ENCODE results near the gene FIGN. TPM values are rescaled to one million over a fixed set of nuclear protein-coding genes. Genes with fewer than 3 reads are reported as not detected.

FIGN gene
- total RNA-seq, 2 experiments from 2014 or later = not detected

GRCh38 chr2:163764566-163764965 lies 28.8 kb upstream of the FIGN start:
- ATAC-seq (no peak), DNase-seq (no peak)
- Mint-ChIP-seq H3K4me1 (ENCODE audit: low read depth) (no peaks in the 10 kb centered on the region), H3K9me3 (peaks cover 2% of the 10 kb centered on the region), H3K36me3 (ENCODE audit: low read depth) (no peaks in the 10 kb centered on the region), H3K27ac (no peak overlapping the region), H3K4me3 (no peak overlapping the region), H3K27me3 (no peaks in the 10 kb centered on the region)
- no peak for TF ChIP-seq CTCF (IDR thresholded peaks at IDR 0.05)
- intact Hi-C loops (cut with micrococcal nuclease) = no loop called here
- ChIA-PET CTCF (no interaction called here), POLR2A (no interaction called here)

GRCh38 chr2:163759013-163759412 lies 23.2 kb upstream of the FIGN start:
- intact Hi-C loops (cut with micrococcal nuclease) = no loop called here
- Mint-ChIP-seq H3K36me3 (ENCODE audit: low read depth) (no peaks in the 10 kb centered on the region), H3K27me3 (no peaks in the 10 kb centered on the region), H3K27ac (no peak overlapping the region), H3K4me3 (no peak overlapping the region), H3K4me1 (ENCODE audit: low read depth) (no peaks in the 10 kb centered on the region), H3K9me3 (no peaks in the 10 kb centered on the region)
- ATAC-seq = no peak
- TF ChIP-seq CTCF (IDR thresholded peaks at IDR 0.05) = no peak
- CTCF ChIA-PET = no interaction called here
- DNase-seq = no peak
- POLR2A ChIA-PET = no interaction called here

- H3K4me3 Mint-ChIP-seq = no peak overlapping the region
- ATAC-seq (no peak), DNase-seq (no peak)
- POLR2A ChIA-PET = no interaction called here
- CTCF ChIA-PET = no interaction called here
- H3K27me3 Mint-ChIP-seq = no peaks in the 10 kb centered on the region
- no peak for TF ChIP-seq CTCF (IDR thresholded peaks at IDR 0.05)
- no peak overlapping the region for H3K27ac Mint-ChIP-seq
- H3K9me3 Mint-ChIP-seq = no peaks in the 10 kb centered on the region
- H3K4me1 Mint-ChIP-seq (ENCODE audit: low read depth) = no peaks in the 10 kb centered on the region
- H3K36me3 Mint-ChIP-seq (ENCODE audit: low read depth) = no peaks in the 10 kb centered on the region
- intact Hi-C loops (cut with micrococcal nuclease) = no loop called here
Observed at GRCh38 chr2:163757814-163758213, 22.0 kb upstream of the FIGN start.

- ATAC-seq = no peak
- Mint-ChIP-seq H3K9me3 (no peaks in the 10 kb centered on the region), H3K27me3 (no peaks in the 10 kb centered on the region), H3K36me3 (ENCODE audit: low read depth) (no peaks in the 10 kb centered on the region), H3K27ac (no peak overlapping the region), H3K4me1 (ENCODE audit: low read depth) (no peaks in the 10 kb centered on the region), H3K4me3 (no peak overlapping the region)
- ChIA-PET POLR2A (no interaction called here), CTCF (no interaction called here)
- no peak for DNase-seq
- TF ChIP-seq CTCF (IDR thresholded peaks at IDR 0.05) = no peak
- intact Hi-C loops (cut with micrococcal nuclease) = no loop called here
Observed at GRCh38 chr2:163756588-163756987, 20.8 kb upstream of the FIGN start.

GRCh38 chr2:163755366-163755765 lies 19.6 kb upstream of the FIGN start:
- DNase-seq (no peak), ATAC-seq (no peak)
- Mint-ChIP-seq H3K27me3 (no peaks in the 10 kb centered on the region), H3K36me3 (ENCODE audit: low read depth) (no peaks in the 10 kb centered on the region), H3K4me1 (ENCODE audit: low read depth) (no peaks in the 10 kb centered on the region), H3K4me3 (no peak overlapping the region), H3K9me3 (no peaks in the 10 kb centered on the region), H3K27ac (no peak overlapping the region)
- intact Hi-C loops (cut with micrococcal nuclease) = no loop called here
- ChIA-PET CTCF (no interaction called here), POLR2A (no interaction called here)
- no peak for TF ChIP-seq CTCF (IDR thresholded peaks at IDR 0.05)
